HG02588 (cell line): ENCODE measurements around the gene SFXN3.

Experiments used
- ATAC-seq: cut with Tn5 transposase; IDR thresholded peaks from one replicate; pipeline ENCODE4 v1.9.1; 2021; ENCODE audit warnings: mild to moderate bottlenecking, moderate library complexity; ENCODE audit not compliant: unreplicated experiment

The SFXN3 gene

DNA sequence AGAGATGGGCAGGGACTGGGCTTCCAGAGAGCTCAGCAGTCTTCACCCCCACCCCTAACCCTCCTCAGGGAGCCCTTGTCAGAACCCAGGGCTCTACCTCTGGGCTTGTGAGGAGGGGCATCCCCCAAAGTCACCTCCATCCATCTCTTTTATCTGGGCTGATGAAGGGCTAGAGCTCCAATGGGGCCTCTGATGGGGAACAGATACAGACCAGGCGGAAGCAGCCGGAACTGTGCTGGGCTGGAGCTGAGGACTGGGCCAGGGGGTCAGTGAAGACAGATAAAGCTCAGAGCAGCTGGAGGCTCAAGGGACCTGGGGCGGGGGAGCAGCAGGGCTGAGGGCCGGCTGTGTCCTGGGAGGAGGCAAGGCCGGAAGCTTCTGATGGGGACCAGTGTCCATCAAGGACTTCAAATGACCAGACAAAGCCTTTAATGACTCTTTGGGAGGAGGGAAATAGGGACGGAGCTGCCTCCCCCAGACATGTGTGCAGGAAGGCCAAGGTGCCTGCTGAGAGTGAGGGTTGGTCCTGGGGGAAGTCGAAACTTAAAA, 40.9 kb downstream of the SFXN3 start:
- ATAC-seq, result no peak

- ATAC-seq, result no peak
Measured at GRCh38 chr10:101072923-101073322, 41.9 kb downstream of the SFXN3 start.

- ATAC-seq, result no peak
Measured at GRCh38 chr10:101073631-101074030, 42.6 kb downstream of the SFXN3 start.

GRCh38 chr10:101075775-101076174, 44.7 kb downstream of the SFXN3 start:
- no peak for ATAC-seq

DNA sequence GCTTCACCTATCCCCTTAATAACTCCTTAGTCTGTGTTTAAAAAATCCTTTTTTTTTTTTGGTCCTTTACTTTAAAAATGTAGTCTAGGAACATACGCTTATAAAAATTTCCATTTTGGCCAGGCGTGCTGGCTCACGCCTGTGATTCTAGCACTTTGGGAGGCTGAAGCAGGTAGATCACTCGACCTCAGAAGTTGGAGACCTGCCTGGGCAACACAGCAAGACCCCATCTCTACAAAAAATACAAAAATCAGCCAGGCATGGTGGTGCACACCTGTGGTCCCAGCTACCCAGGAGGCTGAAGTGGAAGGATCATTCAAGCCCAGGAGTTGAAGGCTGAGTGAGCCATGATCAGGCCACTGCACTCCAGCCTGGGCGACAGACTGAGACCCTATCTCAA, 45.6 kb downstream of the SFXN3 start:
- no peak for ATAC-seq

DNA sequence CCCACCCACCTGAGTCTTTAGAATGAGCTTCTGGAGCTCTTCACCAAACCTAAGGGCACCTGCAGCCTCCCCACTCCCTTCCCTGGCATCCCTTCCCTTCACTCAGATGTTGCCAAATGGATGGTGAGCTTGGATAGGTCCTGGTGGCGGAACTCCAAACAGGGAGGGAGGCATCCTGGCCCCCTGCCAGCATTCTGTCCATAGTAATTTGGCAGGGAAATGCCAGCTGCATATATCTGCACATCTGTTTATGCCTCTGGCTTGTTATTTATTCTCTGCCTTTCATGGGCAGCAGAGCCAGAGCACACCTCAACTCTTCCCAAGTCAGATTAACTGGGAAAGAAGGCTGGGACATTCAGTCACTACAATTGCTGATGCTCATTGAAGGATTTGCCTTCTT, 48.8 kb downstream of the SFXN3 start:
- ATAC-seq, result no peak

DNA sequence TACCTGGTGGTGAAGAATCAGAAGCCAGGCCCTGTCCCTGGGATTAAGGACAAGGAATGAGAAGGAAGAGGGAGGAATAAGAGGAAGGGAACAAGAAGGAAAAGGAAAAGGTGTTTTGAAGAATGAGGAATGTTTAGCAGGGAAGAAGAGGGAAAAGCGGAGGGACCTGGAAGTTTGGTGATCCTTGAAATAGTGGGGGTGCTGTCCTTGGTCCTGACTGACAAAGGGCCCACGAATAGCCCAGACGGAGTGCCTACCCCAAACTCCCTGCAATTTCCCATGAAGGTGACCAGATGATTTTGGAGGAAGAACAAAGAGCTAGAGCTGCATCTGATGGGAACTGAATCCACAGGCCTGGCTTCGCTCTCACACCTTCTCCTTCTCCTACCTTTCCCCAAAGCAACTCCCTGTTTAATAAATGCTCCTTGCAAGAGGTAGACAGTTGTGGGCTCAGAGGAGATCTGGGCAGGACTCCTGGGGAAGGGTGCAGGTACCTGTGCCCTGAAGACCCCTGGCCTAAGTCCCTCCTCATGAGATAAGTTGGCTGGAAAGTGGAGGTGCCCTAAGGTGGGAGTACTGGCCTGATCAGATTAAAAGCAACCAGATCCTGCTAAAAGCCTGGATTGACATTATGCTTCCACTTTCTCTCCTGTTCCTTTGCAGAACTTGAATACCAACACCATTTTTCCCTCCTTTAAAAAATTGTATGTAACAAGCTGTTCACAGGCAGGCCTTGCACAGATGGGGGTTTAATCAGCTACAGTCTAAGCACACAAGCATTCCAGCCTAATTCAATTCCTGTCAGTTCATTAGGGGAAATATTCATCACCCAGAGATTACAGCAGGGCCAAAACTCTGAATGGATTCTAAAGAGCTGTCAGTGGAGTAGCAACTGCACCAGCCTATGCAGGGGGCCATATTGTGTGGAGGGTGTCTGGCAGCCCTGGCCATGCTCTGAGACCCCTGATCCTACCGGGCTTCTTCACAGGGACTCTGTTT, 50.2 kb downstream of the SFXN3 start:
- ATAC-seq, result no peak

DNA sequence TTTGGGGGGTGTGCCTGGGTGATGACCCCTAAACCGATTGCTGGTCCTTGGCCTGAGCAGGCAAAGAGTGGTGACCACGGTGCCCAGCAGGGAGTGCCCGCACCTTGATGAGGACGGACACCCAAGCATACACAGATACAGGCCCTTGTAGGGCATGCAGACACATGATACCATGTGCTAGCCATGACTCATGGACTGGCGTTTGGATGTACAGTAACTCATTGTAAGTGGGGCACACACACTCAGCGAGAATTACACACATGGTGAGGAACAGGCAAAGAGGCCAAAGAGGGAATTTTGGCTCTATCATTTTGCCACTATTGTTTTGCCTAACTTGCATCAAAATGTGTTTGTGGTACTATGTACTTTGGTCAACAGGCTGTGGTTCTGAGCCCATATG, 54.8 kb downstream of the SFXN3 start:
- no peak for ATAC-seq

- ATAC-seq, result no peak
Measured at GRCh38 chr10:101087376-101087775, 56.3 kb downstream of the SFXN3 start.

GRCh38 chr10:101087965-101088364, 56.9 kb downstream of the SFXN3 start:
- no peak for ATAC-seq

- ATAC-seq, result no peak
Measured at GRCh38 chr10:101089520-101090299, 58.7 kb downstream of the SFXN3 start.

DNA sequence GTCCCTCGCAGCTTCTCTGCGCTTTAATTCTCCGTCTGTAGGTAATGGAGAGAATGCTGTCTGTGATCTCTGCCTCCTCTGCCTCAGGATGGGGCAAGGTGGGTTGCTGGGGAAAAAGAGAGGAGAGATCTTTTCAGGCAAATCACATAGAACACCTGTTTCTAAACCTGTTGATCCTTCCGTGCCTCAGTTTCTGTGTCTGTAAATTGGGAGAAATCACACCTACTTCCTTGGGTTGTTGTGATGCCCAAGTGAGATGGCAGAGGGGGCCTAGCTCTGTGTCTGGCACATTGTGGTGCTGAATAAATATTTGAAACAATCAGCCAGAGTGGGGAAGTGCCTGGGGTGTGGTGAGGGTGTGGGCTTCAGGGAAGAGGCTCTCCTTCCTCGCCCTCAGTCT, 59.6 kb downstream of the SFXN3 start:
- ATAC-seq, result no peak
